Measurements from ENCODE around the gene SMIM10L2A. TPM values are rescaled to one million over a fixed set of nuclear protein-coding genes. Genes with fewer than 3 reads are reported as not detected.
"Not testable (repeated sequence)": the region's sequence is repeated elsewhere in the genome, so short reads cannot be mapped to it uniquely, and the experiment has no call there.

Gene SMIM10L2A
- total RNA-seq, 1 donor from 2014 or later, result 5.6 TPM

DNA sequence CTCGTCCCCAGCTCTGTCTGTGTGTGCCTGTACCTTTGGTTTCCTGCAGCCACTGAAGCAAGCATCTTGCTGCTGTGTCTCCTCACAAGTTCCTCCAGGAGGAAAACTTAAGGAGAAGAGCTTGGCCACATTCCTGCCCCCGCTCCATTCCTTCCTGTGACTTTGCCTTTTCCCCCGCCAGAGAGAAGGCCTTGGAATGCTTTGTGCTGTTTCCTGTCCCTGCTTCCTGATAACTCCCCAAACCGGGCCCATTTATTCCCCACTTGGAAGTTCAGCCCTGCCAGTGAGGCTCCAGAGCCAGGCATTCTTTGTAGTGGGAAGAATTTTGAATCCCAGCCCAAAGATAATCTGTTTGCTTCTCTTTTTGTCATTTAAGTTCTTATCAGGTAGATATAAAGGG is 33.1 kb downstream of the SMIM10L2A start:
- no peak for DNase-seq (ENCODE audit: low read depth)

DNA sequence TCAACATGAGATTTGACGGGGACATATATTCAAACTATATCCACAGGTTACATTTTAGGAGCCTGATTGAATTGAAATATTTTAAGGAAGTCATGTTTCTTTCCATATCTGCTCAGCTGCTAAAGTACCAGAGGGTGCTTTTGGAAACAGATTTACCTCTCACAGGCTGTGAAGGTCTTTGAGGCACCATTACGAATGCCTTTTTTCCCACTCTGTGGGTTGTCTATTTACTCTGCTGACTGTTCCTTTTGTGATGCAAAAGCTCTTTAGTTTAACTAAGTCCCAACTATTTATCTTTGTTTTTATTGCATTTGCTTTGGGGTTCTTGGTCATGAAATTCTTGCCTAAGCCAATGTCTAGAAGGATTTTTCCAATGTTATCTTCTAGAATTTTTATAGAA is 40.0 kb downstream of the SMIM10L2A start:
- DNase-seq (ENCODE audit: low read depth), result not testable (repeated sequence)

DNA sequence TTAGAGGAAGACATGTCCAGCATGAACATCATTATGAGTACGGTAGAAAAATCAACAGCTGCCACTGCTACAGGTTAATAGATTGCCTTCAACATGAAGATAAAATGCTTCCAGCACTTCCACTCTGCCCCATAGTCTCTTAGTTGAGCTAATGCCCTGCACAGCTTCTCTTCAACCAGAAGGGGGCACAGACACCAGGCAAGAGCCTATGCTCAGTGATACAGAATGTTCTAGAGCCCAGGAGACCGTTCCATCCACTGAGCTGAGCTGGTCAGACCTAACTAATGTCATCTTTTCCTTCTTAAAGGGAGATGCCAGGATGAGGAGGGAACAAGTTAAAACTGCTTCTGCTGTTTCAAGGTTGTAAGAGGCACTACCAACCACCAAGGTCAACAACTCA is 42.2 kb downstream of the SMIM10L2A start:
- DNase-seq (ENCODE audit: low read depth), result no peak

DNA sequence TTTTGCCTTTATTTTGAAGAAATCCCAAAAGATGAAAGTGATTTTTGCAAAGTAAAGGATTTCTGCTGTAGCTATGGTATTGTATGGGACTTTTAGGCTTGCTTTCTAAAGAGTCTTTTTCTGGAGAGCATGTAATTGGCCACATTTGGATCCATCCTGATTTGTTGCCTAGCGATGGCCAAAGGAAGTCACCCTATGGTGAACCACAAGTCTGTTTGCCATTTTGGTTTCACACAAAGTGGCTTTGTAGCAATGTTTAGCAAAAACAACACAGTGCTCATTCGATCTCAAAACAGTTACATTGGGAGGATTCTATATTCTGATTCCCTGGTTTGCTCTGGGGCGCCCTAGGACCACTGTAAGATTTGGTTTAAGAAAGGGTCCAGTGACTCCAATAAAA is 54.6 kb downstream of the SMIM10L2A start:
- no peak for DNase-seq (ENCODE audit: low read depth)

DNA sequence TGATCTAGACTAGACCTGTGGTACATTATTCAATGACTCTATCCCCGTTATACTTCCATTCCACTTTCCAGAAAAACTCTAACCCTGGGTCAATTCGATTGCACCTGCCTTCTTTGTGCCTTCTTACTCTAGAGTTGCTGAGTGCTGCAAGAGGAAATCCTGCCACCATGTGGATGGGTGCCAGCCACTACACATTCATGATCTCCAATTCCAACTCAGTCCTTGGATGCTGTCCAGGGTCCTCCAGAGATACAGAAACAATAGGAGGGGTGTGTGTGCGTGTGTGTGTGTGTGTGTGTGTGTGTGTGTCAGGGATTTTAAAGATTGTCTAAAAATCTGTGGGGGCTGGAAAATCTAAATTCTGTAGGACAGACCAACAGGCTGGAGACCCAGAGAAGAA is 55.8 kb downstream of the SMIM10L2A start:
- DNase-seq (ENCODE audit: low read depth), result peak; percentile 69

Other genes with a start within 250 kb of the SMIM10L2A start
- gene ETDA, start 169.9 kb upstream of the SMIM10L2A start, total RNA-seq, result not detected in 2 replicates
- not detected in 2 replicates for gene ETDC, start 112.5 kb upstream of the SMIM10L2A start, total RNA-seq
- 6.4 and 10.7 TPM in 2 replicates for gene ZNF75D, start 77.8 kb upstream of the SMIM10L2A start, total RNA-seq
- gene ZNF449, start 77.1 kb upstream of the SMIM10L2A start, total RNA-seq, result 5.2 and 6.8 TPM in 2 replicates
- 3.3 and 4.7 TPM in 2 replicates for gene INTS6L, start 98.7 kb downstream of the SMIM10L2A start, total RNA-seq